HG03354 (cell line): ENCODE results near the gene SARS2.
"Not testable (repeated sequence)": the region's sequence is repeated elsewhere in the genome, so short reads cannot be mapped to it uniquely, and the experiment has no call there.

Experiments used
- ATAC-seq: cut with Tn5 transposase; IDR thresholded peaks from one replicate; pipeline ENCODE4 v1.9.1; 2021; ENCODE audit warnings: mild to moderate bottlenecking; ENCODE audit not compliant: unreplicated experiment, poor library complexity, severe bottlenecking

The SARS2 gene

DNA sequence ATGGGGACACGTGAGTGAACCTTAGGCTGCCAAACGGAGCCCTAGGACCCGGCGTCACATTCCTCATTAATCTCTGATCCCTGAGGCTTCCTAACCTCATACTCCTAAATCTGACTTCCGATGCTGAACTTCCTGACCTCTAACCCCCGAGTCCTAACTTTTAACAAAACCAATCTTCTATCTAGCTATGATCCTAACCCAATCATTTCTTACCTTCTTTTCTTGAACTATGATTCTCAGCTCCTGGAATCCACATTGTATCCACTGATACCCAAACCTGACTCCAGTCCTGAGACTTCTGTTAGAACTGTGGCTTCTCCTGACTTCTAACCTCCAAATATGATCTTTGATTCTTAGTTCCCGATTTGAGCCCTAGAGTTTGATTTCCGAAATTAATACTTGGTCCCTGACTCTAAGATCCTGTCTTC lies 30.3 kb downstream of the SARS2 start:
- no peak for ATAC-seq

DNA sequence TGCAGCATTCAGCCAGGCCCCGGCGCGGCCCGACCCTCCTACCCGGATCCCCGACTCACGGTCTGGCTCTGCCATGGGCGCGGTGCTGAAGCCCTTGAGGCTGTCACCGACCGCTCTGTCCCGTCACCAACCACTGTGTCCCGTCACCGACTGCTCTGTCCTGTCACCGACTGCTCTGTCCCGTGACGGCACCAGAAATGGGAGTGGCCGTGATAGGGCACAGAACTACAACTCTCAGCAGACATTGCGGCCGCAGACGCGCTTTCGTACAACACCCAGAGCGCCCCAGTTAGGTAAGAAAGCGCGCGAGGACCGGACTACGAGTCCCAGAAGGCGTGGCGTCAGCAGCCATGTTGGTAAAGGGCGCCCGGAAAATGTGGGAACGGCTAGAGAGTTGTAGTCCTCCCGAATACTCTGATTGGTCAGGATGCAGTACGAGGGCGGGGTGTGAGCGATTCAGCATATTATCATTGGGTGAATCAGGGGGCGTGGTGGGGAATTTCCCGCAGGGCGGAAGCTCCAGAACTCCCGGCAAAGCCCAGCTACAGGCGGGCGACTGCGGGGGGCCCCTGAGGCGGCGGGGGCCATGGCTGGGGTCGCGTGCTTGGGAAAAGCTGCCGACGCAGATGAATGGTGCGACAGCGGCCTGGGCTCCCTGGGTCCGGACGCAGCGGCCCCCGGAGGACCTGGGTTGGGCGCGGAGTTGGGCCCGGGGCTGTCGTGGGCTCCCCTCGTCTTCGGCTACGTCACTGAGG lies 30.9 kb downstream of the SARS2 start, which contains the start of the genes NFKBIB and SIRT2:
Gene NFKBIB (plus strand): TSS at position 523 of the 755 bp plus-strand sequence. CDS start 64 bp downstream, at position 587.
Gene SIRT2 (minus strand): TSS at position 172 of the 755 bp plus-strand sequence. CDS start 97 bp downstream, at position 75.
- peak; percentile 91 for ATAC-seq

DNA sequence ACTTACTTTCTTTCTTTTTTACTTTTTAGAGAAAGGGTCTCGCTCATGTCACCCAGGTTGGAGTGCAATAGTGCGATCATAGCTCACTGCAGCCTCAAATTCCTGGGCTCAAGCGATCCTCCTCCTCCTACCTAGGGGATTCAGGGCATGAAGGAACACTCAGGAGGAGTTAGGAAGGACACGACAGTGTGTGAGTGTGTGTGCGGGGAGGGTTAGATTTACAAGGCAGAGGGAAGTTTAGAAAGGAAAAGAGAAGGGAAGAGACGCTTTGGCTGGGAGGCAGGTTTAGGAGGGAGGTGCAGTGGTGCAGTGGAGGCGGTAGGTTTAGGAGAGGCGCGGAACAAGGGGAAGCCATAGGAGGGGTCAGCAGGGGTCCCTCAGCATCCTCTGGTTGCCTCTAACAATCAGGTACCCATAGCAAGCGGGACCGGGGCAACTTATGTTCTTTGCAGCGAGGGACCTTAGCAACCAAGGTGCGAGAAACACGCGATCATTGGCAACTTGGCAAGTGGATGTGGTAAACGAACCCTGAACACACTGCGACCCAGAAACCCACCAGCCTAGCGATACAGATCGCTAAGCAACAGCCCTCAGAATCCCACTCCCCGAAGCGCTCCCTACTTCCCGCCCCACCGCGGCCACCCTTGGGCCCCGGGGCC lies 31.6 kb downstream of the SARS2 start:
- no peak for ATAC-seq

DNA sequence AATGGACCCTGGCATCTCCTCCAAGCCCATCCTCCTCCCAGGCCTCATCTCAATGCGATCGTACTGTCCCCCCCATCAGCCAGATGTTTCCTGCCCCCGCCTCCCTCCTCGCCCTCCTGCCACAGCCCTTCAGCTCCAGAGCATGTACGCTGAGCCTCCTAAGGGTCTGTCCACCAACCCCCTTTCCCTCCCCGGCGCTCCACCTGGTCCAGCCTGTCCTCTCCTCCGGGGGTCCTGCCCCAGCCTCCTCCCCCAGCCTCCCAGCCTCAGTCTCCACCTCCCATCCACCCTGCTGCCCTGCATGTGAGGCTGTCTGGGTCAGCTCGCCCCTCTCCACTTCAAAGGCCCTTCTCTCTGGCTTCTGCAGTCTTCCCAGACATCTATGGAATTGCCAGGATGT lies 35.6 kb downstream of the SARS2 start:
- ATAC-seq, result no peak

DNA sequence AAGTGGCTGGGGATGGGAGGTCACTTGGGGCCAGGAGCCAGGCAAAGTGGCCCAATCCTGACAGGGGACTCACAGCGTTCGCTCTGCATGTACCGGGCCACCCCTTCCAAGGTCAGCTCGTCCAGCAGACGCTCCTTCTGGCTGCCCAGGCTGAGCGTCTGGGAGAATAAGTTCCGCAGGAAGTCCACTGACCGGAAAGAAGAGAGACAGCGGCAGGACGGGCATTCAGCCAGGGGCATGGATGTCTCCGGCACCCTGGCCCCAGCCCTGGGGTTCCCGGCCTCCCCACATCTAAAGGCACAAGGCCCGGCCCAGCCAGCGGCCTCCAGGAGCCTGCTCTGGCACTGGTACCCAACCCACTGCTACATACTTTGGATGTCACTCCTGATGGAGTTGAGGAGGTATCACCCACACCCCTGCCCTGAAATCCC lies 37.2 kb downstream of the SARS2 start:
- no peak for ATAC-seq

DNA sequence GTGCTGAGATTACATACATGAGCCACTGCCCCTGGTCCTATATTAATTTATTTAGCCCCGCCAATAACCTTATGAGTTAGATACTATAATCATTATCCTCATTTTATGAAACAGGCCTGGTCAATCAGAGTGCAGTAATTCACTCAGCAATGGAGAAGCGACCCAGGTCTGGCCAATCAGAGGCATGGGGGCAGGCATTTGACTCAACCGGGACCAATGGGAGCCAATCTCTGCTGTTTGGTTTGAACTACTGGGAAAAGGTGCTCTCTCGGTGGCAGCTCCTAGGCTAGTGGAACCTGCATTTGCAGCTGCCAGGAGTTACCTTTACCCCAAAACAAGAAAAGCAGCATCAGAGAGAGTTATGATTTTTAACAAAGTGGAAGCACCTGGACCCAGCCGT lies 37.7 kb downstream of the SARS2 start:
- no peak for ATAC-seq

DNA sequence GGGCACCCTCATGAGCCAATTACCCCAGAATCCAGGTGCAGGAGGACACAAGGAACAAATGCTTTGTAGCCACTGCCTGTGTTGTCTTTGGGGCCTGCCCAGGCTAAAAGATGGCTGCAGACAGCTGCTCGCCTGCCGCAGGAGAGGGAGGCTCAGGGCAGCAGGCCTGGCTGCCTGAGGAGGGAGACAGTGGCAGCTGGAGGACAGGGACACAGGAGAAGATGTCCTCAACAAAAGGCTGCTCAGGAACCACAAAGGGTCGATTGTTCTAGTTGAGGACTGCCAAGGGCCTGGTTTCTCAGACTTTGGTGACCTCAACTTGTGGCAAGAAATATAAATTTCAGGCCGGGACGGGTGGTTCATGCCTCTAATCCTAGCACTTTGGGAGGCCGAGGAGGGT lies 38.8 kb downstream of the SARS2 start:
- no peak for ATAC-seq

DNA sequence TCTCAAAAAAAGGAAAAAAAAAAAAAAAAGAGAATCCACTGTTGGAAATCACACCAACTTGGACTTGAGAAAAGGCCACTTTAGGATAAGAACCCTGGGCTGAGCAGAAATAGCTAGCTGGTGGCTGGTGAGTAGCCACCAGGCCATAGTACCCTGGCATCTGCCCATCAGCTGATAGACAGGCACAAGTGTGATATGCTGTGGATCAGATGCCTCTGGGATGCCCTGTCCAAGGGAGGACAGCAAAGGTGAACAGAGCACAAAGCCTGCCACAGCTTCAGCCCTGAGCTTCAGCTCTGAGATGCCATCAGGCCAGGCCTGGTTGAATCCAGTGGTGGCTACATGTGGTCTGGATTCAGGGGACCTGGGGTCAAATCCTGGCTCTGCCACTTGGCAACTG lies 39.9 kb downstream of the SARS2 start:
- no peak for ATAC-seq

DNA sequence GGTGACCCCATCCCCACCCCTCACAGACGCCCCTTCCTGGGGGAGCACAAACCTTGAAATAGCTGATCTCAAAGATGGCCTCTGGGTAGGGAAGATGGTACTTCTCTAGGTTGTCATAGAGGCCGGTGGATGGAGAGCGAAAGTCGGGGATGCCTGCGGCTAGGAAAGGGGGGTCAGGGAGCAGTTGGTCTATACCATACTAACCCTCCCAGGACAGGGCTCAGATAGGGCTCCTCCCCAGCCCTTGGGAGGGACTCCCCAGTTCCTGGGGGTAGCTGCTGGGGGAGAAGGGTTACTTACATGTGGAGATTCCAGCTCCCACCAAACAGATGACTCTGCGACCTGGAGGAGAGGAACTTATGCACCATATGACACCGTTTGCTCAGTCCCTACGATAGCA lies 40.8 kb downstream of the SARS2 start:
- ATAC-seq, result no peak

DNA sequence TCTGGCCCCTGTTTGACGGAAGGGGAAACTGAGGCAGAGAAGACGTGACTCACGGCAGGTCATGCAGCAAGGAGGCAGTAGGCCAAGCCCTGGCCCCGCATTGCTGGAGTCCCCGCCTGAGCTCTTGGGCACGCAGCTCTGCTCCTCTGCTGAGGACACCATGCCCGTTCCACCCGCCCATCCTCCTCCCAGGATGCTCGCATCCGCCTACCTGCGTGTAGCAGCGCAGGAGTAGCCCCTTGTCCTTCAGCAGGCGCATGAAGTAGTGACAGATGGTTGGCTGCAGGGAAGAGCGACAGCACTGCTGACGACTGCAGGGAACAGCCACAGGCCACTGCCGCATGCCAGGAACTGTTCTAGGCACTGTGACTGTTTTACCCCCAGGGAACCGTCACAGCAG lies 41.7 kb downstream of the SARS2 start:
- ATAC-seq, result no peak

DNA sequence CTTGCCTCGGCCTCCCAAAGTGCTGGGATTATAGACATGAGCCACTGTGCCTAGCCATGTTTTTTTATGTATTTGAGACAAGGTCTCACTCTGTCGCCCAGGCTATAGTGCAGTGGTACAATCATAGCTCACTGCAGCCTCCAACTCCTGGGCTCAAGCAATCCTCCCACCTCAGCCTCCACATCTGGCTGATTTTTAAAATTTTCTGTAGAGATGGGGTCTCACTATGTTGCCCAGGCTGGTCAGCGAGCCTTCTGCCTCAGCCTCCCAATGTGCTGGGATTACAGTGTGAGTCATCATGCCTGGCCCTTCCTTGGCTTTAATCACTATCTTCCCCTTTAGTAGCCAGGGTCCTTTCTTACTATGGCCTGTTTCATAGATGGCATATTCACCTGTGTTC lies 45.9 kb downstream of the SARS2 start:
- ATAC-seq, result not testable (repeated sequence)

DNA sequence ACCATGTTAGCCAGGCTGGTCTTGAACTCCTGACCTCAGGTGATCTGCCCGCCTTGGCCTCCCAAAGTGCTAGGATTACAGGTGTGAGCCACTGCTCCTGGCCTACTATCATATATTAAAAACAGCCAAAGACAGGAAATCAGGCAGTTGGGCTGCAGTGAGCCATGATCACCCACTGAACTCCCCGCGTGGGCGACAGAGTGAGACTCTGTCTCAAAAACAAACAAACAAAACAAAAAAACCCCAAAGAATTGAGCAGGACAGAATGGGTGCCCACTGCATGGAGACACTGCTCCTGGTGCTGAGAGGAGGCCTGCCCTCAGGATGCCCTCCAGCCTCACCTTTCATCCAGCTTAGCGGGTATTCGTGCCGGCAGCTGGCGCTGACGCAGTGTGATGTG lies 47.3 kb downstream of the SARS2 start:
- no peak for ATAC-seq

DNA sequence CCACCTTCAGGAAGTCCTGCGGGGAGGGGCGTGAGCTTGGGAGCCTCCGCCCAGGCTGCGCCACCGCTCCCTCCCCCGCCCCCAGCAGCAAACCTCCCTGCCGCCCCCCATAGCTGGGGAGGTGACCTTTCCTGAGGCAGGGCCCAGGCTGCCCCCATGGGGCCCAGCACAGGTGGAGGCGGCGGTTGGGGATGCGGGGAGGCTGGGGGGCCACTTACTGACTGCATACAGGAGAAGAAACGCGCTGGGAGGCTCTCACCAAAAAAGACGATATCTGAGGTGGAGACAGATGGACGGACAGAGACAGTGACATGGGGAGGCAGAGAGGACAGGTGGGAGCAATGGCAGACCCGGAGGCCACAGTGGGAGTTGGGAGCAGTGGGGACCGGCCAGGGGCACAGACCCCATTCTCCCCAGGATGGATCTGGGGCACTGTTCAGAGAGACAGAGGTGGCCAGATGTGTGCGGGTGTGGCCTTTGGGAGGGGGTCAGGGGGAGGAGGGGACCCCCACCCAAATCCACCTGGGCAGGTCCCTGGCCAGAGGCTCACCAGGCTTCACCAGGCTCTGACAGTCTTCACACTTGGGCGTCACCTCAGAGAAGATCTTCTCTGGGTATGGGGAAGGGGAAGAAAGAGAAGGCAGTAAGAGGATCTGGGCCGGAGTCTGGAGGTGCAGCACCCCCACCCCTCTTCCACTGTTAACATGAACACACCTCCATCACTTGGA lies 49.5 kb downstream of the SARS2 start:
- ATAC-seq, result no peak

DNA sequence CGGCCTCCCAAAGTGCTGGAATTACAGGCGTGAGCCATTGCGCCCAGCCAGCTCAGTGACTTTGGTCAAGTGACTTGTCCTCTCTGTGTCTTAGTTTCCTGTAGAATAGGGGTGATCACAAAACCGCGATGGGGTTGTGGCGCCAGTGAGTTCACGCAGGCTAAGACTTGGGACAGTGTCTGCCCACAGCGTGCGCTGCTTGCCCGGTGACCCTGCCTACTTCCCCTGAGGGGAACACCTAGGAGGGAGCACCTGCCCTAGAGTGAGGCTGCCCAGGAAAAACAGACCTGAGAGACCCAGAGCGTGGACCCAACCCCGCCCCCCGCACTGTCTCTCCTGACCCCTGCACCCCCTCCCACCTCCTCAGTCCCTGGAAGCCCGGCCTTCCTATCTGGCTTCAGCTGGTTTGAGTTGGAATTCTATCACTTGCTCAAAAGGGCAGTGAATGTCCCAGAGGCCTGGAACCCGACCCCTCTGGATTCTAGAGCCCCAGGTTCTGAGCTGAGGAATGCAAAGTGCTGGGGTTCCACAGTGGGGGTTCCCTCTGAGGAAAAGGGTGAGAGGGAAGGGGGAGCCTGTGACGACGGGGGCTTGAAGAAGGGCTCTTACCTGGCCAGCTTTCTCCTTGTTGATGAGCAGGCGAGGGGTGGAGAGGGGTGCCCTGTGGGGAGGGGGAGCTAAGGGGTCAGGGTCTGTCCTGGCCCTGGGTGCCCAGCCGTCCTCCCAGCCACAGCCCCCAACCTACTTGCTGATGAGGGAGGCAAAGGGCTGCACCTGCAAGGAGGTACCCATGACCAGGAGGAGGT lies 50.3 kb downstream of the SARS2 start:
- no peak for ATAC-seq

DNA sequence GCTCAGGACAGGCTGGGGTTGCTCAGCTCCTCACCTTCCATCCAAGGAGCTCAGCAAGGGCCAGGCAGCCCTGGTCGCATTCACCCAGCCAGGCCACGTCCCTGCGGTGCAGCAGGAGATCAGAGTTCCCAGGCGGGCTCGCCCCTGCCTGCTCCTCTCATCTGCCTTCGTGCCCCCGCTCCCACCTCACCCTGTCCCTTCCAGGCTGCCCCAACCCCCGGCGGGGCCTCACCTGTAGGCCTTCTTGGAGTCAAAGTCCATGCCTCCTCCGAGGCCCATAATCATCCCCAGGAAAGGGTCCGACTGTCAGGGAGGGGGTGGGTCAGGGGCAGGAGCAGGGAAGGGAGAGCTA lies 51.2 kb downstream of the SARS2 start:
- ATAC-seq, result no peak

DNA sequence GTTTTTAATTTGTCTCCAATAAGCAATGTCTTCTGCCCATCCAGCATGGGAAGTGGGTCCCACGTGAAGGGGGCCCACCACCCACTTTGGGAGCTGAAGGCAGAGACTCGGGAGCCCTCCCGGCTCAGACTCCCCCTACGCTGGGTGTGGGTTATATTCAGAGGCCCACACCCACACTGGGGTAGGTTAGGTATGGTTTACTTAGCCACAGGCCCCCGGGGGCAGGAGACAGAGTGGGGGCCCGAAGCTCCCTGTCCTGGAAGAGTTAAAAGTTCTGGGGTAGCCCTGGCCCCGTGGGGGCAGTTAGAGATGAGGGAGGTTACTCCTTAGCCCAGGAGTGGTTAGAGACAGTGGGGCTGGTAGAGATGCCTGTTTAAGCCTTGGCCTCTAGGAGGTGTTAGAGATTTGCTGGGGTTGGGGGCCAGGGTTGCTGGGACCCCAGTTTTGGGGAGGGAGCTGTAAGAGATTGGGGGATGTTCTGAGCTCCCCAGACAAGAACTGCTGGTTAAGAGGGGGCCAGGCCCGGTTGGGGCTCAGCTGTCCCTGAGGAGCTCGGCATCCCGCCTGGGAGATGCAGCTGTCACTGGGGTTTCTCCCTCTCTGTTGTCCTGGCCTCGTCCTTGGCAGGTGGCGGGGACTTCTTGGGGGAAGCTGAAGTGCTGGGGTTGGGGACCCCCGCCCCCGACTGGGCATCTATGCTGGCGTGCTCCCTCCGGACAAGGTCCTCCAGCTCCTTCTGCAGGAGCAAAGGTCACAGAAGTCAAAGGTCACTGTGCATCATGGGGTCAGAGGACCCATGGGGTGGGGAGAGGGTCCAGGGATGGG lies 51.8 kb downstream of the SARS2 start:
- no peak for ATAC-seq

DNA sequence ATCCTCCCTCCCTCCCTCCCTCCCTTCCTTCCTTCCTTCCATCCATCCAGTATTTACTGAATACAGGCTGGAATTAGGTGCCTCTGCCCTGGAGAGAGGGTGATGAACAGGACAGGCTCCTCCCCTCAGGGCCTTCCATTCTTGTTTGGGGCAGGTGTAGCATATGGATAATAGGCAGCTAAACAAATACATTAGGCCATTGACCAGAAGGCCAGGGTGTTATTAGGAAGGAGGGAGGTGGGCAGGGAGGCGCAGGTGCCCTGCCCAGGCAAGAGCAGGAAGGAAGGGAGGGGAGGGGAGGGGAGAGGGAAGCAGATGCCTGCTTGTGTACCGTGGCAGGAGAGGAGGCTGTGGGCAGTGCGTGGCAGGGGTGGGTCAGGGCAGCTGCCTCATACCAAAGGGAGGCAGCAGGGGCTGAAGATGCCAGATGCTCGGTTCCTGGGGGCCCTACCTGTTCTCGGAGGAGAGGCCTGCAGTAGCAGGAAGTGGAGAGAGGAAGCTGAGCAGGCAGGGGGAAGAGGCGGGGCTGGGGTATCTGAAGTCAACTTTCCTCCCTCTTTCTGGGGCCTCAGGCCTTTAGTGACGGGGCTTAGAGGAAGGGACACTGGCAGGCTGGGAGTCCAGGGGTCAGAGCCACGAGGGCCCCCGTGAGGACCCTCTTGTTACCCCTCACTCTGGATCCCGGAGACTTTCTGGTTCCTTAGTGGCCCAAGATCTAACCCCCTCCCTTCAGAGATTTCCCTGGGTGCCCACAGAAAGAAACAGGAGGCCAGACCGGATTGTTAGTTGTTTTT lies 52.6 kb downstream of the SARS2 start, which contains the start of gene RINL:
Gene RINL (minus strand): TSS at position 495 of the 794 bp plus-strand sequence. CDS start 1,533 bp downstream, outside the sequence.
- peak; percentile 84 for ATAC-seq
